H1 (cell line): ENCODE data around the gene ST6GALNAC3. TPM values are rescaled to one million over a fixed set of nuclear protein-coding genes. Genes with fewer than 3 reads are reported as not detected.

Experiments used
- CTCF ChIA-PET: fragments of 300-600 bp; sonication (Branson Sonifier 250); formaldehyde crosslinking; loops from one replicate; lab custom pipeline; 2021; ENCODE audit not compliant: partially characterized antibody; lab: Charles Lee
- POLR2A ChIA-PET: fragments of 300-600 bp; sonication (Branson Sonifier 250); formaldehyde crosslinking; loops from one replicate; lab custom pipeline; 2021; ENCODE audit warnings: inconsistent platforms; ENCODE audit not compliant: partially characterized antibody; lab: Charles Lee
- DNase-seq, 2 experiments: peaks; one replicate each; pipeline versions ENCODE4 v3.0.0 to v3.0.0-alpha.2; 2010 to 2022; ENCODE audit warnings: low spot score in 2 of 2, low read depth in 1 of 2, mixed read lengths in 1 of 2
- FAIRE-seq: peaks from 2 replicates; lab custom pipeline; 2011; peaks lifted over from hg19 to GRCh38; lab: Jason Lieb, UNC
- H2AFZ ChIP-seq: 2 replicates; pipeline ENCODE4 v1.8.1; 2012; ENCODE audit warnings: low read length, inconsistent platforms
- H2AK5ac ChIP-seq: 2 replicates; pipeline ENCODE4 v1.6.1; 2013; ENCODE audit warnings: low read depth, low read length
- H2BK120ac ChIP-seq: replicated peaks from 2 replicates; pipeline ENCODE3; 2013; ENCODE audit warnings: low read depth, low read length, inconsistent platforms
- H2BK12ac ChIP-seq: 2 replicates; pipeline ENCODE4 v1.6.1; 2013; ENCODE audit warnings: low read depth, low read length
- H2BK15ac ChIP-seq: 2 replicates; pipeline ENCODE4 v1.6.1; 2013; ENCODE audit warnings: low read length
- H2BK20ac ChIP-seq: 2 replicates; pipeline ENCODE4 v1.6.1; 2013; ENCODE audit warnings: low read length
- H2BK5ac ChIP-seq: 2 replicates; pipeline ENCODE4 v1.6.1; 2013; ENCODE audit warnings: low read depth, low read length
- H3K14ac ChIP-seq: 2 replicates; pipeline ENCODE4 v1.6.1; 2013; ENCODE audit warnings: inconsistent platforms; ENCODE audit not compliant: insufficient read length
- H3K18ac ChIP-seq: 2 replicates; pipeline ENCODE4 v1.6.1; 2013; ENCODE audit warnings: low read length; ENCODE audit errors: extremely low read depth
- H3K23ac ChIP-seq: 2 replicates; pipeline ENCODE4 v1.6.1; 2013; ENCODE audit warnings: inconsistent platforms; ENCODE audit not compliant: insufficient read length
- H3K23me2 ChIP-seq: 2 replicates; pipeline ENCODE4 v1.6.1; 2013; ENCODE audit warnings: low read depth, low read length
- H3K27ac ChIP-seq: 2 replicates; pipeline ENCODE4 v1.6.1; 2011; ENCODE audit warnings: low read depth, low read length, inconsistent platforms
- H3K27me3 ChIP-seq, 4 experiments: replicated peaks in 1 of 4; 1 replicate in 1 of 4; 2 replicates in 3 of 4; pipeline versions ENCODE4 v1.6.1 to v1.8.1; 2011 to 2013; ENCODE audit warnings: low read length in 3 of 4, mild to moderate bottlenecking in 3 of 4, inconsistent platforms in 2 of 4, mixed read lengths in 2 of 4, moderate library complexity in 1 of 4; ENCODE audit not compliant: control insufficient read depth in 3 of 4, insufficient read depth in 3 of 4; ENCODE audit errors: extremely low read depth in 1 of 4
- H3K36me3 ChIP-seq, 4 experiments: 2 replicates each; pipeline versions ENCODE4 v1.6.1 to v1.8.1; 2011 to 2013; ENCODE audit warnings: mild to moderate bottlenecking in 4 of 4, low read length in 3 of 4, moderate library complexity in 2 of 4, control low read depth in 1 of 4, inconsistent platforms in 1 of 4; ENCODE audit not compliant: insufficient read depth in 4 of 4, control insufficient read depth in 2 of 4
- H3K4ac ChIP-seq: replicated peaks from 2 replicates; pipeline ENCODE3; 2013; ENCODE audit warnings: low read length, low read depth, mixed read lengths, inconsistent platforms; ENCODE audit not compliant: insufficient read length
- H3K4me1 ChIP-seq, 4 experiments: replicated peaks in 1 of 4; 1 replicate in 1 of 4; 2 replicates in 3 of 4; pipeline versions ENCODE4 v1.6.1 to v1.8.1; 2011 to 2013; ENCODE audit warnings: low read length in 3 of 4, inconsistent platforms in 2 of 4, mixed read lengths in 1 of 4; ENCODE audit not compliant: insufficient read depth in 4 of 4, control insufficient read depth in 3 of 4
- H3K4me2 ChIP-seq, 2 experiments: 2 replicates each; pipeline versions ENCODE4 v1.6.1 to v1.8.1; 2011 to 2013; ENCODE audit warnings: low read depth in 2 of 2, low read length in 2 of 2, control low read depth in 1 of 2, inconsistent platforms in 1 of 2, mild to moderate bottlenecking in 1 of 2; ENCODE audit not compliant: insufficient read depth in 1 of 2
- H3K4me3 ChIP-seq, 4 experiments: fragments of 200-600, 300-600 bp in 1 of 4; sonication (generic), shearing (Covaris generic), sonication (Bioruptor Twin) in 1 of 4; 2 replicates each; pipeline versions ENCODE4 v1.5.1 to v1.8.1; 2011 to 2016; ENCODE audit warnings: low read length in 4 of 4, low read depth in 3 of 4, control low read depth in 2 of 4, inconsistent platforms in 2 of 4, mild to moderate bottlenecking in 2 of 4, mixed read lengths in 1 of 4, moderate library complexity in 1 of 4; ENCODE audit not compliant: insufficient read depth in 2 of 4; ENCODE audit errors: extremely low read depth in 1 of 4
- H3K56ac ChIP-seq: replicated peaks from 2 replicates; pipeline ENCODE3; 2013; ENCODE audit warnings: low read depth, mild to moderate bottlenecking, mixed read lengths, low read length, inconsistent platforms; ENCODE audit not compliant: insufficient read length
- H3K79me1 ChIP-seq: 2 replicates; pipeline ENCODE4 v1.6.1; 2013; ENCODE audit warnings: low read depth, low read length, control low read depth
- H3K79me2 ChIP-seq, 2 experiments: 2 replicates each; pipeline versions ENCODE4 v1.6.1 to v1.8.1; 2012 to 2013; ENCODE audit warnings: low read length in 2 of 2, mild to moderate bottlenecking in 2 of 2, inconsistent platforms in 1 of 2; ENCODE audit not compliant: insufficient read depth in 2 of 2, control insufficient read depth in 1 of 2
- H3K9ac ChIP-seq, 4 experiments: replicated peaks in 1 of 4; 1 replicate in 1 of 4; 2 replicates in 3 of 4; pipeline versions ENCODE4 v1.6.1 to v1.8.1; 2011 to 2013; ENCODE audit warnings: low read depth in 3 of 4, low read length in 3 of 4, control low read depth in 2 of 4, mild to moderate bottlenecking in 2 of 4, moderate library complexity in 2 of 4, inconsistent platforms in 1 of 4; ENCODE audit errors: extremely low read depth in 1 of 4
- H3K9me3 ChIP-seq, 2 experiments: 2 replicates each; pipeline versions ENCODE4 v1.6.1 to v1.8.1; 2012 to 2013; ENCODE audit warnings: mild to moderate bottlenecking in 2 of 2, moderate library complexity in 2 of 2, control low read depth in 1 of 2, inconsistent platforms in 1 of 2, low read depth in 1 of 2, low read length in 1 of 2, mixed read lengths in 1 of 2; ENCODE audit not compliant: insufficient read depth in 2 of 2
- H4K20me1 ChIP-seq, 2 experiments: replicated peaks in 1 of 2; 2 replicates each; pipeline versions ENCODE3 to v1.8.1; 2011 to 2013; ENCODE audit warnings: inconsistent platforms in 2 of 2, low read length in 2 of 2, mild to moderate bottlenecking in 1 of 2; ENCODE audit not compliant: insufficient read depth in 2 of 2, control insufficient read depth in 1 of 2
- H4K5ac ChIP-seq: 2 replicates; pipeline ENCODE4 v1.6.1; 2013; ENCODE audit warnings: low read length, low read depth, mixed read lengths, inconsistent platforms; ENCODE audit not compliant: insufficient read length
- H4K8ac ChIP-seq: 2 replicates; pipeline ENCODE4 v1.8.0; 2013; ENCODE audit warnings: mild to moderate bottlenecking, moderate library complexity, low read length, inconsistent platforms; ENCODE audit not compliant: insufficient read depth; ENCODE audit errors: extremely low read depth
- H4K91ac ChIP-seq: replicated peaks from 2 replicates; pipeline ENCODE3; 2013; ENCODE audit warnings: low read length, mixed read lengths, inconsistent platforms; ENCODE audit not compliant: insufficient read length
- SP1 ChIP-seq: IDR thresholded peaks from 2 replicates; pipeline ENCODE4 v1.6.1; 2011; ENCODE audit warnings: low read depth, low read length
- TEAD4 ChIP-seq: IDR thresholded peaks from 2 replicates; pipeline ENCODE4 v1.6.1; 2012; ENCODE audit warnings: low read depth, low read length, inconsistent platforms, mixed read lengths
- WGBS, 2 experiments: shearing (Covaris generic) in 1 of 2; methylation state at CpG; one replicate each; pipeline versions ENCODE4 v1.1.6 to v1.1.7; 2013 to 2015; ENCODE audit warnings: low lambda C conversion rate in 2 of 2, mixed read lengths in 2 of 2, inconsistent platforms in 1 of 2, low coverage in 1 of 2, missing lambda C conversion rate in 1 of 2; ENCODE audit not compliant: insufficient replicate concordance in 2 of 2, insufficient coverage in 1 of 2, insufficient read length in 1 of 2; ENCODE audit errors: extremely low coverage in 1 of 2, missing lambda C conversion rate in 1 of 2; 5-methylcytosine and 5-hydroxymethylcytosine counted together
- polyA plus RNA-seq, 7 experiments: library from polyadenylated mRNA; depleted of rRNA in 3 of 7; stranded (reverse) in 5 of 7; unstranded in 2 of 7; fragments of >200 nt in 5 of 7; fragments of 200-250 nt in 2 of 7; gene quantifications; 1 replicate in 5 of 7; 2 replicates in 1 of 7; 4 replicates in 1 of 7; pipeline versions ENCODE4 v1.2.1 to v1.2.3, GENCODE V29; 2011 to 2013; ENCODE audit warnings: missing spikeins in 2 of 7, mixed read lengths in 2 of 7
- total RNA-seq: library from RNA; stranded (reverse); fragmentation: NEBNext Ultra II Directional; extraction: Animal tissue kit (Norgen Biotek cat#: 25700); gene quantifications from 2 replicates; pipeline ENCODE4 v1.2.1, GENCODE V29; 2021

Gene ST6GALNAC3
- total and polyA plus RNA-seq, 2 of the 8 experiments (the other 6 are each of a cell fraction or from before 2014, with no cell fraction given), result 4.9 to 19.0 TPM

GRCh38 chr1:76055987-76056386, 18.6 kb upstream of the ST6GALNAC3 start:
- H3K79me2 ChIP-seq, result no peaks in the 10 kb centered on the region
- CTCF ChIA-PET, result interaction anchor here (0.6 to 1.5 kb wide), 2 partner anchors 64 to 788 kb away, joined by 3 read pairs; no protein-coding TSS in a partner anchor
- peaks cover 5 to 17% (median 8%) of the 10 kb centered on the region in 4 experiments; a peak in 6 of 7 replicates for H3K4me1 ChIP-seq
- H3K9ac ChIP-seq, result no peak overlapping the region
- no peak overlapping the region for H3K27ac ChIP-seq
- no peaks in the 10 kb centered on the region for H3K9me3 ChIP-seq
- H4K20me1 ChIP-seq, result no peaks in the 10 kb centered on the region
- no peak overlapping the region for H2BK120ac ChIP-seq
- FAIRE-seq (no peak), DNase-seq (no peak)
- no peak overlapping the region for H3K18ac ChIP-seq
- no peaks in the 10 kb centered on the region for H3K36me3 ChIP-seq
- no peak overlapping the region for H2AK5ac ChIP-seq
- TF ChIP-seq SP1 (no peak), TEAD4 (peak; percentile 48; the same call in 1 of the 2 replicates)
- H3K4ac ChIP-seq, result no peak overlapping the region
- H3K79me1 ChIP-seq, result no peaks in the 10 kb centered on the region
- no peak overlapping the region for H2BK5ac ChIP-seq
- no peak overlapping the region for H2BK15ac ChIP-seq
- H3K56ac ChIP-seq, result no peak overlapping the region
- POLR2A ChIA-PET, result no interaction called here
- H4K8ac ChIP-seq, result no peak overlapping the region
- H3K27me3 ChIP-seq, result no peaks in the 10 kb centered on the region
- no peak overlapping the region for H2AFZ ChIP-seq
- no peak overlapping the region for H4K5ac ChIP-seq
- no peak overlapping the region for H3K4me3 ChIP-seq
- no peak overlapping the region for H3K23ac ChIP-seq
- no peak overlapping the region for H4K91ac ChIP-seq
- H3K4me2 ChIP-seq, result no peak overlapping the region
- H2BK12ac ChIP-seq, result no peak overlapping the region
- no peak overlapping the region for H2BK20ac ChIP-seq
- 92% methylated on average over 4 of the region's 4 CpGs; no CpG with 5 or more reads in 1 of the 2 experiments for WGBS, 2 experiments
- H3K23me2 ChIP-seq, result no peaks in the 10 kb centered on the region
- H3K14ac ChIP-seq, result no peak overlapping the region
